Adrenal gland (tissue), 12 donors: ENCODE results near the gene CPSF7. TPM values are rescaled to one million over a fixed set of nuclear protein-coding genes. Genes with fewer than 3 reads are reported as not detected.

Source experiments
- DNase-seq, 7 donors: peaks; one replicate each; pipeline ENCODE4 v3.0.0-alpha.2; 2019 to 2020
- H3K27ac ChIP-seq, 5 donors: fragments of 200-600 bp; sonication (generic) in 4 of 5; 1 replicate in 3 of 5; 2 replicates in 2 of 5; pipeline versions ENCODE4 v1.5.1 to v1.8.0; 2016 to 2020; ENCODE audit warnings: mild to moderate bottlenecking in 1 of 5
- H3K27me3 ChIP-seq: fragments of 200-600 bp; 2 replicates; pipeline ENCODE4 v1.8.0; 2021
- H3K36me3 ChIP-seq, 2 donors: fragments of 200-600 bp; replicated peaks in 1 of 2; 1 replicate in 1 of 2; 2 replicates in 1 of 2; pipeline versions ENCODE4 v1.5.1 to v1.8.0; 2018 to 2022
- H3K4me1 ChIP-seq, 2 donors: fragments of 200-600 bp; replicated peaks in 1 of 2; 1 replicate in 1 of 2; 2 replicates in 1 of 2; pipeline versions ENCODE4 v1.5.1 to v1.8.0; 2018 to 2021
- H3K4me3 ChIP-seq, 4 donors: fragments of 200-600 bp; sonication (generic) in 3 of 4; one replicate each; pipeline ENCODE4 v1.5.1; 2016 to 2018
- H3K9me3 ChIP-seq, 3 donors: fragments of 200-600 bp; sonication (generic) in 1 of 3; replicated peaks in 1 of 3; 1 replicate in 2 of 3; 2 replicates in 1 of 3; pipeline versions ENCODE4 v1.5.1 to v1.8.0; 2016 to 2021
- CTCF ChIP-seq, 6 experiments: fragments of 450-650 bp in 4 of 6; fragments of 200-600 bp in 2 of 6; sonication (generic) in 1 of 6; IDR thresholded peaks; 1 replicate in 5 of 6; 2 replicates in 1 of 6; pipeline versions ENCODE4 v1.5.1 to v1.8.0; 2016 to 2021; ENCODE audit warnings: antibody characterized with exemption in 6 of 6, mild to moderate bottlenecking in 2 of 6, moderate library complexity in 1 of 6
- POLR2A ChIP-seq, 2 donors: fragments of 450-650 bp; IDR thresholded peaks; one replicate each; pipeline ENCODE4 v1.6.1; 2017; ENCODE audit warnings: antibody characterized with exemption in 2 of 2, mild to moderate bottlenecking in 2 of 2, moderate library complexity in 1 of 2
- WGBS, 4 donors: extraction: QIAGEN DNeasy Blood & Tissue Kit in 2 of 4; methylation state at CpG; one replicate each; pipeline versions ENCODE4 v1.1.5 to v1.1.7; 2013 to 2017; 5-methylcytosine and 5-hydroxymethylcytosine counted together
- intact Hi-C, 2 donors: fragments of 100-400 bp; cut with DNase I; formaldehyde crosslinking; loops; one replicate each; pipeline versions ENCODE4 v1.14.1 to v1.15.0; 2022 to 2023
- polyA plus RNA-seq, 3 donors: library from polyadenylated mRNA; stranded (reverse); fragments of 200-250 nt in 2 of 3; fragments of 350-450 nt in 1 of 3; fragmentation: Illumina TruSeq in 1 of 3; extraction: RNeasy Lipid Tissue Mini Kit (QIAGEN cat#74804) in 1 of 3; gene quantifications; one replicate each; pipeline ENCODE4 v1.2.3, GENCODE V29; 2013 to 2014
- total RNA-seq, 9 donors: library from RNA; depleted of rRNA in 4 of 9; stranded (reverse); fragments of >200 nt in 4 of 9; fragments of 120-200 nt in 1 of 9; fragmentation: NEBNext Ultra II Directional in 1 of 9; extraction: Animal tissue kit (Norgen Biotek cat#: 25700) in 1 of 9; gene quantifications; one replicate each; pipeline versions ENCODE4 v1.1.0 to v1.2.4, GENCODE V29; 2013 to 2023
- donor health status: healthy with polysubstance abuse.
- donor health status: Bipolar disorder and iron deficiency.
- donor health status: DM: yes; HTN: yes; CAD: no.
- donor health status: DM: no; HTN: no; CAD: no.
- donor health status: DM: no; HTN: no; CAD: no.
- donor health status: DM: yes; HTN: yes; CAD: no.

Gene CPSF7
- total and polyA plus RNA-seq, 12 donors = 24.6 to 93.5 (median 71.9) TPM

GRCh38 chr11:61357894-61358239, 71.9 kb downstream of the CPSF7 start:
- peak overlapping the region in 4 of 5 donors; percentile 5 to 81 (median 69) for H3K27ac ChIP-seq
- H3K9me3 ChIP-seq = no peaks in the 10 kb centered on the region
- TF ChIP-seq CTCF (IDR thresholded peaks at IDR 0.05) (no peak), POLR2A (IDR thresholded peaks at IDR 0.05) (no peak)
- peaks cover 42 to 69% of the 10 kb centered on the region in 2 donors for H3K4me1 ChIP-seq
- intact Hi-C loops = no loop called here
- DNase-seq = no peak
- 93 to 94% (median 93%) methylated on average over 6 of the region's 6 CpGs for WGBS, 4 donors
- H3K27me3 ChIP-seq = no peaks in the 10 kb centered on the region
- no peak overlapping the region for H3K4me3 ChIP-seq
- H3K36me3 ChIP-seq = peaks cover 0 to 17% of the 10 kb centered on the region in 2 donors

GRCh38 chr11:61357233-61357893, 72.4 kb downstream of the CPSF7 start:
- H3K27ac ChIP-seq = peak overlapping the region; percentile 5 to 81 (median 66)
- intact Hi-C loops = no loop called here
- peaks cover 42 to 74% of the 10 kb centered on the region in 2 donors for H3K4me1 ChIP-seq
- no peaks in the 10 kb centered on the region for H3K9me3 ChIP-seq
- no peaks in the 10 kb centered on the region for H3K27me3 ChIP-seq
- DNase-seq = no peak
- peaks cover 0 to 22% of the 10 kb centered on the region in 2 donors for H3K36me3 ChIP-seq
- no peak overlapping the region for H3K4me3 ChIP-seq
- peak in 1 of 2 donors; percentile 29 for TF ChIP-seq POLR2A (IDR thresholded peaks at IDR 0.05)
- no peak for TF ChIP-seq CTCF (IDR thresholded peaks at IDR 0.05)
- 72 to 86% (median 79%) methylated on average over 6 to 9 of the region's 9 CpGs for WGBS, 4 donors

GRCh38 chr11:61356706-61357105, 73.1 kb downstream of the CPSF7 start:
- Histone ChIP-seq H3K4me1 (peaks cover 47 to 77% of the 10 kb centered on the region in 2 donors), H3K27ac (peak overlapping the region; percentile 5 to 81 (median 66)), H3K36me3 (peaks cover 0 to 29% of the 10 kb centered on the region in 2 donors), H3K27me3 (no peaks in the 10 kb centered on the region), H3K4me3 (no peak overlapping the region), H3K9me3 (no peaks in the 10 kb centered on the region)
- intact Hi-C loops = no loop called here
- WGBS, 4 donors = 60 to 83% (median 68%) methylated on average over 1 to 4 of the region's 4 CpGs
- DNase-seq = no peak
- no peak for TF ChIP-seq CTCF (IDR thresholded peaks at IDR 0.05)
- TF ChIP-seq POLR2A (IDR thresholded peaks at IDR 0.05) = no peak

GRCh38 chr11:61354208-61354607, 75.6 kb downstream of the CPSF7 start:
- Histone ChIP-seq H3K4me3 (no peak overlapping the region), H3K27ac (peak overlapping the region; percentile 19 to 88 (median 73)), H3K27me3 (no peaks in the 10 kb centered on the region), H3K9me3 (no peaks in the 10 kb centered on the region), H3K4me1 (peaks cover 40 to 74% of the 10 kb centered on the region in 2 donors), H3K36me3 (peaks cover 0 to 50% of the 10 kb centered on the region in 2 donors)
- intact Hi-C loops = no loop called here
- TF ChIP-seq POLR2A (IDR thresholded peaks at IDR 0.05) (no peak), CTCF (IDR thresholded peaks at IDR 0.05) (no peak)
- 48 to 56% (median 50%) methylated on average over 2 of the region's 2 CpGs for WGBS, 4 donors
- peak in 1 of 7 donors; percentile 34 for DNase-seq
